ENCODE data around the gene KAT2B.

Gene KAT2B

DNA sequence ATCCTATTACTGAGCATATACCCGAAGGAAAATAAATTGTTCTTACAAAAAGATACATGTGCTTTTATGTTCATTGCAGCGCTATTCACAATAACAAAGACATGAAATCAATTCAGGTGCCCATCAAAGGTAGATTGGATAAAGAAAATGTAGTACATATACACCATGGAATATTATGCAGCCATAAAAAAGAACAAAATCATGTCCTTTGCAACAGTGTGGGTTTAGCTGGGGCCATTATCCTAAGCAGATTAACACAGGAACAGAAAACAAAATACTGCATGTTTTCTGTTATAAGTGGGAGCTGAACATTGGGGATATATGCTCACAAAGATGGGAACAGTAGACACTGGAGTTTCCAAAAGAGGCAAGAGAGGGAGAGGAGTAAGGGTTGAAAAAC, 103.3 kb downstream of the KAT2B start:
- TF ChIP-seq, protein P1, sequence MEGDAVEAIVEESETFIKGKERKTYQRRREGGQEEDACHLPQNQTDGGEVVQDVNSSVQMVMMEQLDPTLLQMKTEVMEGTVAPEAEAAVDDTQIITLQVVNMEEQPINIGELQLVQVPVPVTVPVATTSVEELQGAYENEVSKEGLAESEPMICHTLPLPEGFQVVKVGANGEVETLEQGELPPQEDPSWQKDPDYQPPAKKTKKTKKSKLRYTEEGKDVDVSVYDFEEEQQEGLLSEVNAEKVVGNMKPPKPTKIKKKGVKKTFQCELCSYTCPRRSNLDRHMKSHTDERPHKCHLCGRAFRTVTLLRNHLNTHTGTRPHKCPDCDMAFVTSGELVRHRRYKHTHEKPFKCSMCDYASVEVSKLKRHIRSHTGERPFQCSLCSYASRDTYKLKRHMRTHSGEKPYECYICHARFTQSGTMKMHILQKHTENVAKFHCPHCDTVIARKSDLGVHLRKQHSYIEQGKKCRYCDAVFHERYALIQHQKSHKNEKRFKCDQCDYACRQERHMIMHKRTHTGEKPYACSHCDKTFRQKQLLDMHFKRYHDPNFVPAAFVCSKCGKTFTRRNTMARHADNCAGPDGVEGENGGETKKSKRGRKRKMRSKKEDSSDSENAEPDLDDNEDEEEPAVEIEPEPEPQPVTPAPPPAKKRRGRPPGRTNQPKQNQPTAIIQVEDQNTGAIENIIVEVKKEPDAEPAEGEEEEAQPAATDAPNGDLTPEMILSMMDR (IDR thresholded peaks at IDR 0.05; ENCODE audit: control insufficient read depth, insufficient read depth, low read depth, low read length, missing control alignments): no peak

DNA sequence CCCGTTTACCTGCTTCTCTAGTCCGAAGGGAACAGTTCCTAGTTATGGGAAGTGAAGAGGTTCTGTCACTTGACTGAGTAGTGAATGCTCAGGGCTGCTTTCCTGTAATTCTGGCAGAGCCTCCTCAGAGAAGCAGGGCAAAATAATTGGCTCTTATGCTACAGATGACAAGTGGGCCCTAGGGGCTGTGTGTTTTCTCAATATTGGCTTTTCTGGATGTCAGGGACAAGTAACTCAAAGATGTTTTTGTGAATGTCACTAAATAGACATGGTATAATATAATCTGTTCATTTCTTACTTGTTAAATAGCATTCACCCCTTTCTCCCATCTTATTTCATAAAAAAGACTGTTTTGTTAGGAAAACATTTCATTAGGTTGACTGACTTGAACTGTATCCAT, 105.6 kb downstream of the KAT2B start:
- TF ChIP-seq, protein P1 (IDR thresholded peaks at IDR 0.05; ENCODE audit: control insufficient read depth, insufficient read depth, low read depth, low read length, missing control alignments): no peak
- no peak for DNase-seq (ENCODE audit: low read depth)

More for the DNA sequence above, 103.3 kb downstream of the KAT2B start:
- no peak for DNase-seq (ENCODE audit: low read depth)
- no peak overlapping the region for H3K4me3 ChIP-seq (ENCODE audit: control insufficient read depth, low read depth, low read length)

DNA sequence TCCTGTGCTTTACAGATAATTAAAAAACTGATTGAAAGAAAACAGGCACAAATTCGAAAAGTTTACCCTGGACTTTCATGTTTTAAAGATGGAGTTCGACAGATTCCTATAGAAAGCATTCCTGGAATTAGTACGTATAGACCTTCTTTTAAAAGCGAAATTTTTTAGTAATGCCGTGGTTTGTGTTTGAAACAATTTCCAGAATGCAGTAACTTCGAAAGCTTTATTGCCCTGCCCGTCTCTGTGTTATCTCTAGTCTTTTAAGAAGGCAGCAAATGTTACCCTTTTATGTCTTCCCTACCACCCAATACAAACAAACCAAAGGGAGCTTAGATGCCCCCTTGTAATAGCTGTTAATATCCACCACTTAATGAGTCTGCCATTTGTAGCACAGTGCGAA, 106.1 kb downstream of the KAT2B start:
- DNase-seq (ENCODE audit: low read depth): no peak
- H3K4me3 ChIP-seq (ENCODE audit: control insufficient read depth, low read depth, low read length): no peak overlapping the region
- TF ChIP-seq, protein P1 (IDR thresholded peaks at IDR 0.05; ENCODE audit: control insufficient read depth, insufficient read depth, low read depth, low read length, missing control alignments): no peak

More for the DNA sequence above, 105.6 kb downstream of the KAT2B start:
- H3K4me3 ChIP-seq (ENCODE audit: control insufficient read depth, low read depth, low read length): no peak overlapping the region

DNA sequence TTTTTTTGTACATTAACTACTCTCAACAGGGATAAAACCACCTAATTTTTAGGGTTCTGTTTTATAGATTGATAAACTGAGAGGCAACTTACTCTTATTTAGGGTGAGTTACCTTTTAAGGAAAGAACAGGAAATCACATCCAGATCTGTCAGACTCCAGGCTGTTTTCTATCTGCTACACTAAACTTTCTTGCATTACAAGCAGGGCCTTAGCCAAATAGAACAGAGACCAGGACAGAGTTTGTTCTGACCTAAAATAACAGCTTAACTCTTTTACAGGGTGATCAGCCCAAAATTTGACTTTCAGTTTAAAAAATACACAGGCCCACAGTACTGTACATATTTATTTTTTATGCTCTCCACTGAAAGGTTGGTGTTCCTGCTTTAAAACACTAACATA, 107.1 kb downstream of the KAT2B start:
- TF ChIP-seq, protein P1 (IDR thresholded peaks at IDR 0.05; ENCODE audit: control insufficient read depth, insufficient read depth, low read depth, low read length, missing control alignments): no peak
- DNase-seq (ENCODE audit: low read depth): no peak
- H3K4me3 ChIP-seq (ENCODE audit: control insufficient read depth, low read depth, low read length): no peak overlapping the region

DNA sequence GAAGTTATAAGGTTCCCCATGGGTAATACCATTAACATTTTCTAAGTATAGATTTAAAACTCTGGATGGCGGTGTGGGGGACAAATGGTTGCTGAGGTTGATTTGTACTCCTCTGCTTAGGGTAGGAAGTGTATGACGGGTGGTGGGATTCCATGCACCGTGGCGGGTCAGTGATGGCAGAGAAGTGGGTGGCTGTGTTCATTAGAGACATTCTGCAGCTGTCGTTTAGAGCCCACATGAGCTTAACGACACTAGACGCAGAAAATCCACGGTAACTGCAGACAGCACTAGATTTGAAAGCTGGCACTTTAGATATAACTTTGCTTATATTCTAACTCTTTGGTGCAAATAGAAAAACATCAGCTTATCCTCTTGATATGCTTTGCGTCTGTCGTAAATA, 108.2 kb downstream of the KAT2B start:
- no peak overlapping the region for H3K4me3 ChIP-seq (ENCODE audit: control insufficient read depth, low read depth, low read length)
- TF ChIP-seq, protein P1 (IDR thresholded peaks at IDR 0.05; ENCODE audit: control insufficient read depth, insufficient read depth, low read depth, low read length, missing control alignments): no peak
- DNase-seq (ENCODE audit: low read depth): no peak

DNA sequence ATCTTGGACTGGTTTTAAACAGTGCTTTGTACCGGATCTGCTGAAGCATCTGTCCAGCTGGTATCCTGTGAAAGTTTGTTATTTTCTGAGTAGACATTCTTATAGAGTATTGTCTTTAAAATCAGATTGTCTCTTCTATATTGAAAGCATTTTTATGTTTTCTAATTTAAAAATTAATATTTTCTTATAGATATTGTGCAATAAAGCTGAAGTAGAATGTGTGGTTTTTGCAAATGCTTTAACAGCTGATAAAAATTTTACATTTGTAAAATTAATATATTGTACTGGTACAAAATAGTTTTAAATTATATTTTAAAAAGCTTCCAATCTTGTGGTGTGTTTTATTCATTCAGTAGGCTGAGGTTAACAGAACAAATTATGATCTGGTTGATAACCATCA, 113.8 kb downstream of the KAT2B start:
- H3K4me3 ChIP-seq (ENCODE audit: control insufficient read depth, low read depth, low read length): no peak overlapping the region
- TF ChIP-seq, protein P1 (IDR thresholded peaks at IDR 0.05; ENCODE audit: control insufficient read depth, insufficient read depth, low read depth, low read length, missing control alignments): no peak
- no peak for DNase-seq (ENCODE audit: low read depth)

DNA sequence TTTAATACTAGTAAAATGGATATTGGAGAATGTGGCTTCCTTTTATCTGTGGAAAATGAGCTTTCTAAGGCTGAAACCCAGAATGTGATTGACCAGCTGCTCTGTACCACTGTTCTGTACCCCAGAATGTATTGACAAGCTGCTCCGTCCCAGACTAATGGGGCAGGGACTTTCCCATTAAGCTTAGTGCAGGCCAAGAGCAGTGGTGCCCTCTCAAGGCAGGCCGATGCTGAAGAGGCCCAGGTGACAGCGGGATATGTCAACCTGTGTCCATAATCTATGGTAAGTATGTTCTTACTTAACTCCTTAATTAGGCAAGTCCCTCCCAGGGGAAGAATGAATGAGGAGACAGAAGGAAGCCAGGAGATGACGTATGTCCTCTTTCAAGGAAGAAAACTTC, 114.7 kb downstream of the KAT2B start:
- H3K4me3 ChIP-seq (ENCODE audit: control insufficient read depth, low read depth, low read length): no peak overlapping the region
- DNase-seq (ENCODE audit: low read depth): no peak
- TF ChIP-seq, protein P1 (IDR thresholded peaks at IDR 0.05; ENCODE audit: control insufficient read depth, insufficient read depth, low read depth, low read length, missing control alignments): no peak

Data from AG09309 (cell line).